IMR-90 (cell line): Measurements from ENCODE around the gene UBL4A. TPM values are rescaled to one million over a fixed set of nuclear protein-coding genes. Genes with fewer than 3 reads are reported as not detected.

ENCODE experiments used
- ATAC-seq: fragments of 200-7000 bp; cut with Tn5 transposase; 2 replicates; pipeline ENCODE4 v1.9.1; 2020; ENCODE audit warnings: low read depth, mild to moderate bottlenecking, moderate library complexity
- BruUV-seq: library from RNA; stranded (reverse); fragments of 400-500 nt; replicated peaks from 2 replicates; lab custom pipeline; 2021; lab: Mats Ljungman, UMichigan
- CTCF ChIA-PET: fragments of 300-600 bp; formaldehyde crosslinking; extraction: SDS; loops from one replicate; lab custom pipeline; 2021; ENCODE audit warnings: antibody characterized with exemption; lab: Yijun Ruan, JAX
- POLR2A ChIA-PET: fragments of 300-600 bp; sonication (Branson Sonifier 250); formaldehyde crosslinking; loops from one replicate; lab custom pipeline; 2022; ENCODE audit warnings: antibody characterized with exemption; ENCODE audit not compliant: unreplicated experiment; lab: Charles Lee
- DNase-seq: peaks from one replicate; pipeline ENCODE4 v3.0.0; 2013
- H2AFZ ChIP-seq: replicated peaks from 2 replicates; pipeline ENCODE3; 2013; ENCODE audit warnings: low read length, mild to moderate bottlenecking; ENCODE audit not compliant: poor library complexity
- H2AK5ac ChIP-seq: 2 replicates; pipeline ENCODE4 v1.6.1; 2013; ENCODE audit warnings: low read depth, low read length, inconsistent platforms
- H2AK9ac ChIP-seq: replicated peaks from 2 replicates; pipeline ENCODE3; 2013; ENCODE audit warnings: mild to moderate bottlenecking, low read depth, low read length, moderate library complexity; ENCODE audit not compliant: poor library complexity
- H2BK120ac ChIP-seq: 2 replicates; pipeline ENCODE4 v1.6.1; 2013; ENCODE audit warnings: low read depth, low read length, inconsistent platforms
- H2BK15ac ChIP-seq: 3 replicates; pipeline ENCODE4 v1.6.1; 2013; ENCODE audit warnings: low read depth, low read length, inconsistent platforms
- H2BK20ac ChIP-seq: 2 replicates; pipeline ENCODE4 v1.6.1; 2013; ENCODE audit warnings: low read depth, mild to moderate bottlenecking, inconsistent platforms, low read length, moderate library complexity
- H2BK5ac ChIP-seq: 2 replicates; pipeline ENCODE4 v1.6.1; 2013; ENCODE audit warnings: mild to moderate bottlenecking, low read depth, low read length, inconsistent platforms; ENCODE audit not compliant: poor library complexity, severe bottlenecking
- H3K14ac ChIP-seq: replicated peaks from 2 replicates; pipeline ENCODE4 v1.6.1; 2013; ENCODE audit warnings: low read depth, low read length, inconsistent platforms
- H3K18ac ChIP-seq: 2 replicates; pipeline ENCODE4 v1.6.1; 2013; ENCODE audit warnings: low read depth, low read length, control low read depth
- H3K23ac ChIP-seq: 2 replicates; pipeline ENCODE4 v1.6.1; 2013; ENCODE audit warnings: low read depth, low read length, inconsistent platforms
- H3K27ac ChIP-seq: 2 replicates; pipeline ENCODE4 v1.5.1; 2013; ENCODE audit warnings: mild to moderate bottlenecking, control low read depth, low read length; ENCODE audit not compliant: insufficient read depth
- H3K27me3 ChIP-seq: 2 replicates; pipeline ENCODE4 v1.6.1; 2013; ENCODE audit warnings: low read length; ENCODE audit not compliant: control insufficient read depth, insufficient read depth
- H3K36me3 ChIP-seq: 2 replicates; pipeline ENCODE4 v1.6.1; 2013; ENCODE audit warnings: low read length, mixed read lengths; ENCODE audit not compliant: control insufficient read depth, insufficient read depth
- H3K4ac ChIP-seq: 2 replicates; pipeline ENCODE4 v1.6.1; 2013; ENCODE audit warnings: low read depth, low read length, inconsistent platforms
- H3K4me1 ChIP-seq: 2 replicates; pipeline ENCODE4 v1.6.1; 2013; ENCODE audit warnings: low read length, mixed read lengths; ENCODE audit not compliant: control insufficient read depth, insufficient read depth
- H3K4me2 ChIP-seq: 2 replicates; pipeline ENCODE4 v1.6.1; 2013; ENCODE audit warnings: low read depth, mild to moderate bottlenecking, control low read depth, low read length, moderate library complexity
- H3K4me3 ChIP-seq: 2 replicates; pipeline ENCODE4 v1.5.1; 2013; ENCODE audit warnings: low read depth, mild to moderate bottlenecking, control low read depth, low read length, moderate library complexity; ENCODE audit not compliant: insufficient read depth
- H3K56ac ChIP-seq: 2 replicates; pipeline ENCODE4 v1.6.1; 2013; ENCODE audit warnings: low read length, inconsistent platforms; ENCODE audit not compliant: insufficient read depth; ENCODE audit errors: extremely low read depth
- H3K79me1 ChIP-seq, 2 experiments: 2 replicates each; pipeline ENCODE4 v1.6.1; 2013; ENCODE audit warnings: low read length in 2 of 2, inconsistent platforms in 1 of 2, low read depth in 1 of 2
- H3K9ac ChIP-seq: 2 replicates; pipeline ENCODE4 v1.6.1; 2013; ENCODE audit warnings: low read depth, low read length, control low read depth
- H3K9me1 ChIP-seq: 2 replicates; pipeline ENCODE4 v1.6.1; 2013; ENCODE audit warnings: low read length, inconsistent platforms; ENCODE audit not compliant: insufficient read depth
- H3K9me3 ChIP-seq: 2 replicates; pipeline ENCODE4 v1.6.1; 2013; ENCODE audit warnings: low read length; ENCODE audit not compliant: control insufficient read depth, insufficient read depth
- H4K20me1 ChIP-seq: 2 replicates; pipeline ENCODE4 v1.6.1; 2013; ENCODE audit warnings: low read length, inconsistent platforms; ENCODE audit not compliant: insufficient read depth
- H4K5ac ChIP-seq: 2 replicates; pipeline ENCODE4 v1.6.1; 2013; ENCODE audit warnings: mild to moderate bottlenecking, low read depth, low read length, control low read depth
- H4K8ac ChIP-seq, 2 experiments: 2 replicates each; pipeline ENCODE4 v1.6.1; 2013; ENCODE audit warnings: low read depth in 2 of 2, low read length in 2 of 2, control low read depth in 1 of 2, inconsistent platforms in 1 of 2
- H4K91ac ChIP-seq: 2 replicates; pipeline ENCODE4 v1.6.1; 2013; ENCODE audit warnings: low read depth, low read length, inconsistent platforms; ENCODE audit not compliant: insufficient read depth
- BHLHE40 ChIP-seq: fragments of 150-350 bp; IDR thresholded peaks from 2 replicates; pipeline ENCODE4 v1.6.1; 2016; ENCODE audit warnings: mild to moderate bottlenecking, low read depth, low read length
- CEBPB ChIP-seq: IDR thresholded peaks from 2 replicates; pipeline ENCODE4 v1.6.1; 2012; ENCODE audit warnings: low read depth, low read length, improper control_type of control experiment
- CHD1 ChIP-seq: IDR thresholded peaks from 2 replicates; pipeline ENCODE4 v1.6.1; 2012; ENCODE audit warnings: low read depth, low read length, improper control_type of control experiment
- FOS ChIP-seq: fragments of 150-350 bp; IDR thresholded peaks from 2 replicates; pipeline ENCODE4 v1.6.1; 2016; ENCODE audit warnings: low read depth, low read length
- MAFK ChIP-seq: IDR thresholded peaks from 2 replicates; pipeline ENCODE4 v1.6.1; 2012; ENCODE audit warnings: low read depth, low read length, improper control_type of control experiment
- MXI1 ChIP-seq: IDR thresholded peaks from 2 replicates; pipeline ENCODE4 v1.6.1; 2012; ENCODE audit warnings: low read depth, mild to moderate bottlenecking, low read length, moderate library complexity, borderline replicate concordance
- RAD21 ChIP-seq: IDR thresholded peaks from 2 replicates; pipeline ENCODE4 v1.6.1; 2012; ENCODE audit warnings: low read length, improper control_type of control experiment
- RCOR1 ChIP-seq: IDR thresholded peaks from 2 replicates; pipeline ENCODE4 v1.6.1; 2012; ENCODE audit warnings: mild to moderate bottlenecking, low read length, improper control_type of control experiment; ENCODE audit not compliant: insufficient replicate concordance
- SMC3 ChIP-seq: fragments of 150-350 bp; IDR thresholded peaks from 2 replicates; pipeline ENCODE4 v1.6.1; 2016; ENCODE audit warnings: low read depth, mild to moderate bottlenecking, antibody characterized with exemption, low read length, moderate library complexity
- WGBS, 2 experiments: methylation state at CpG; one replicate each; pipeline versions ENCODE4 v1.1.5 to v1.1.7; 2013; ENCODE audit warnings: missing lambda C conversion rate in 2 of 2; ENCODE audit not compliant: insufficient read length in 1 of 2; ENCODE audit errors: extremely low coverage in 2 of 2; 5-methylcytosine and 5-hydroxymethylcytosine counted together
- dilution Hi-C: fragments of 300-500 bp; cut with HindIII; formaldehyde crosslinking; loops from one replicate; pipeline ENCODE4 v1.14.3; 2018; ENCODE audit warnings: low sequenced_read_pairs; ENCODE audit not compliant: unreplicated experiment
- in situ Hi-C: fragments of 300-500 bp; cut with MboI; formaldehyde crosslinking; loops from 3 replicates; pipeline ENCODE4 v1.14.3; 2019; ENCODE audit warnings: low sequenced_read_pairs, inconsistent platforms, mixed read lengths
- intact Hi-C: fragments of 100-400 bp; cut with micrococcal nuclease; formaldehyde crosslinking; loops from 2 replicates; pipeline ENCODE4 v1.10.0; 2022
- polyA plus RNA-seq, 3 experiments: library from polyadenylated mRNA; depleted of rRNA; stranded (reverse); fragments of >200 nt; gene quantifications; 2 replicates each; pipeline ENCODE4 v1.2.3, GENCODE V29; 2012; ENCODE audit warnings: low replicate concordance in 1 of 3
- total RNA-seq: library from RNA; depleted of rRNA; stranded (reverse); fragments of >200 nt; gene quantifications from 2 replicates; pipeline ENCODE4 v1.2.3, GENCODE V29; 2012
- TF ChIP-seq, protein P1 (sequence below): fragments of 150-350 bp; IDR thresholded peaks from 2 replicates; pipeline ENCODE4 v1.6.1; 2017; ENCODE audit warnings: mild to moderate bottlenecking, antibody characterized with exemption, low read length, low read depth

The UBL4A gene
- total and polyA plus RNA-seq, 2 of the 4 experiments (the other 2 are of a cell fraction), result 24.6 to 28.3 TPM

DNA sequence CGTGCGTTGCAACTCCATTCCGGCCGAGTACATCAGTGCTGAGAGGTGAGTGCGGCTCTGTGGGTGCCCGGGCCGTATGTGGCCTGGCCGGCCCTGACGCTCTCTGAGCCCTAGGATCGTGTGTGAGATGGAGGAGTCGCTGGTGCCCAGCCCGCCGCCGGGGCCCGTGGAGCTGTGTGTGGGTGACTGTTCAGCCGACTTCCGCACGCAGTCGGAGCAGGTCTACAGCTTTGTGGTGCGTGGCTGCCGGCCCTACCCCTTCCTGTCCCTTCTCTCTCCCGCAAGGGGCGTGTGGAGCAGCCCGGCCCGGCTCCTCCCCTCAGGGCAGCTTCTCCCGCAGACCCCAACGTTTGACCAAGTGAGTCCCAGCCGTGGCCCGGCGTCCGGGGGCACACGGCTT lies 20.4 kb downstream of the UBL4A start:
- POLR2A ChIA-PET, result no interaction called here
- no peak overlapping the region for H4K91ac ChIP-seq
- no peak overlapping the region for H2BK120ac ChIP-seq
- H2BK20ac ChIP-seq, result no peak overlapping the region
- H2BK15ac ChIP-seq, result no peak overlapping the region
- H4K8ac ChIP-seq, result no peak overlapping the region
- H3K4ac ChIP-seq, result no peak overlapping the region
- H3K36me3 ChIP-seq, result peaks cover 81% of the 10 kb centered on the region
- dilution Hi-C loops (no loop called here), intact Hi-C loops (no loop called here), in situ Hi-C loops (no loop called here)
- no peak overlapping the region for H4K5ac ChIP-seq
- no peak overlapping the region for H3K4me2 ChIP-seq
- no peak overlapping the region for H3K23ac ChIP-seq
- H2AK5ac ChIP-seq, result no peak overlapping the region
- no peak overlapping the region for H2AK9ac ChIP-seq
- H2BK5ac ChIP-seq, result no peak overlapping the region
- no peaks in the 10 kb centered on the region for H3K27me3 ChIP-seq
- no TSS peak for BruUV-seq
- no peak overlapping the region for H3K56ac ChIP-seq
- peaks cover 0 to 9% of the 10 kb centered on the region in 2 experiments; a peak in 2 of 4 replicates for H3K79me1 ChIP-seq
- H3K18ac ChIP-seq, result no peak overlapping the region
- peaks cover 19% of the 10 kb centered on the region for H4K20me1 ChIP-seq
- no peak overlapping the region for H3K9ac ChIP-seq
- H3K4me3 ChIP-seq, result no peak overlapping the region
- CTCF ChIA-PET, result no interaction called here
- H3K27ac ChIP-seq, result no peak overlapping the region
- H3K9me1 ChIP-seq, result no peaks in the 10 kb centered on the region
- no peaks in the 10 kb centered on the region for H3K4me1 ChIP-seq
- no peak overlapping the region for H3K14ac ChIP-seq
- DNase-seq, result no peak
- TF ChIP-seq RCOR1 (no peak), MAFK (no peak), CHD1 (no peak), RAD21 (no peak), MXI1 (no peak), FOS (no peak), SMC3 (no peak), BHLHE40 (no peak), CEBPB (no peak)
- TF ChIP-seq, protein P1, sequence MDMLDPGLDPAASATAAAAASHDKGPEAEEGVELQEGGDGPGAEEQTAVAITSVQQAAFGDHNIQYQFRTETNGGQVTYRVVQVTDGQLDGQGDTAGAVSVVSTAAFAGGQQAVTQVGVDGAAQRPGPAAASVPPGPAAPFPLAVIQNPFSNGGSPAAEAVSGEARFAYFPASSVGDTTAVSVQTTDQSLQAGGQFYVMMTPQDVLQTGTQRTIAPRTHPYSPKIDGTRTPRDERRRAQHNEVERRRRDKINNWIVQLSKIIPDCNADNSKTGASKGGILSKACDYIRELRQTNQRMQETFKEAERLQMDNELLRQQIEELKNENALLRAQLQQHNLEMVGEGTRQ, result no peak
- H3K9me3 ChIP-seq, result no peaks in the 10 kb centered on the region; the same call in 1 of the 2 replicates
- no peak overlapping the region for H2AFZ ChIP-seq
- 90% methylated on average over 5 of the region's 32 CpGs; no CpG with 5 or more reads in 1 of the 2 experiments for WGBS, 2 experiments
- ATAC-seq, result no peak
